HG03457 (cell line): Measurements from ENCODE around the gene SNX15.
"Not testable (repeated sequence)": the region's sequence is repeated elsewhere in the genome, so short reads cannot be mapped to it uniquely, and the experiment has no call there.

ENCODE experiments used
- ATAC-seq: cut with Tn5 transposase; IDR thresholded peaks from one replicate; pipeline ENCODE4 v1.9.1; 2021; ENCODE audit warnings: moderate number of reproducible peaks; ENCODE audit not compliant: unreplicated experiment

SNX15 gene, protein sequence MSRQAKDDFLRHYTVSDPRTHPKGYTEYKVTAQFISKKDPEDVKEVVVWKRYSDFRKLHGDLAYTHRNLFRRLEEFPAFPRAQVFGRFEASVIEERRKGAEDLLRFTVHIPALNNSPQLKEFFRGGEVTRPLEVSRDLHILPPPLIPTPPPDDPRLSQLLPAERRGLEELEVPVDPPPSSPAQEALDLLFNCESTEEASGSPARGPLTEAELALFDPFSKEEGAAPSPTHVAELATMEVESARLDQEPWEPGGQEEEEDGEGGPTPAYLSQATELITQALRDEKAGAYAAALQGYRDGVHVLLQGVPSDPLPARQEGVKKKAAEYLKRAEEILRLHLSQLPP

DNA sequence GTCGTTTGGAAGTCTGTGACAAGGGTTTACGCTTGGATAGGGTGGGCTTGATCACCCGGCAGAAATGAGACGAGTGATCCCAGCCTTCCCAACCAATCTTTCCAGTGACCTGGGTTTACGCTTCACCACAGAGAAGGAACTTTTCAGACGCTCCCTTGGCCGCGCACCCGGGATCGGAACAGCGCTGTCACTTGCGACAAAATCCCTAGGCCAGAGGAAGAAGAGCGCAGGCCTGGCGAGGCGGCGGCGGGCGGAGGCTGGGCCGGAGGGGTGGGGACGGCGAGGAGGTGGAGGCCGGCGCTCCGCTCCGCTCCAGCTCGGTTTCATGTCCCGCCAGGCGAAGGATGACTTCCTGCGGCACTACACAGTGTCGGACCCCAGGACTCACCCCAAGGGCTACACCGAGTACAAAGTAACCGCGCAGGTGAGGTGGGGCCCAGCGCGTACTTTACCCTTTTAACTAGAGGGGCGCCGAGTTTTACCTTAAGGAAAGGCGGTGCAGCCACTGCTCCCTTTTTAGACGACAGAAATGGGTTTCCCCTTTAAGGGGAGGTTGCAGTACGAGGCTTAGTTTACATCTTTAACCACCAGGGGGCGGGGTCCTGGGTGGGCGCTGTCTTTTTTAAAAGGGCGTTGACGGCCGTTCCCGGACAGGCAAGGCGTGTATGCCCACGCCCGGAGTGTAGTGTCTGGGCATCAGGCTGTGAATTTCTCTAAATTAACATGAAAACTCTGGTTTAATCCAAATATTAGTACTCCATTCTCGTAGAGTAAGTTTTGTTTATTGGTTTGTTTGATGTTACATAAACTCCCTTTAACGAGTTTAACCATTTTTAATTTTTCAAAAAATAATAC, at the start of gene SNX15:
Gene SNX15 (plus strand): TSS at position 227 of the 855 bp plus-strand sequence. CDS start 99 bp downstream, at position 326.
- ATAC-seq: peak; percentile 66

DNA sequence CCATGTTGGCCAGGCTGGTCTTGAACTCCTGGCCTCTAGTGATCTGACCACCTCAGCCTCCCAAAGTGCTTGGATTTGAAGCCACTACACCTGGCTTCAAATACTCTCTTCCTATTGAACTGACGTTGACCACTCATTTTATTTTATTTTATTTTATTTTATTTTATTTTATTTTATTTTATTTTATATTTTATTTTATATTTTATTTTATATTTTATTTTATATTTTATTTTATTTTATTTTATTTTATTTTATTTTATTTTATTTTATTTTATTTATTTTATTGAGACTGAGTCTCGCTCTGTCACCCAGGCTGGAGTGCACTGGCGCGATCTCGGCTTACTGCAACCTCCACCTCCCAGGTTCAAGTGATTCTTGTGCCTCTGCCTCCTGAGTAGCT, 43.9 kb upstream of the SNX15 start:
- ATAC-seq: not testable (repeated sequence)

DNA sequence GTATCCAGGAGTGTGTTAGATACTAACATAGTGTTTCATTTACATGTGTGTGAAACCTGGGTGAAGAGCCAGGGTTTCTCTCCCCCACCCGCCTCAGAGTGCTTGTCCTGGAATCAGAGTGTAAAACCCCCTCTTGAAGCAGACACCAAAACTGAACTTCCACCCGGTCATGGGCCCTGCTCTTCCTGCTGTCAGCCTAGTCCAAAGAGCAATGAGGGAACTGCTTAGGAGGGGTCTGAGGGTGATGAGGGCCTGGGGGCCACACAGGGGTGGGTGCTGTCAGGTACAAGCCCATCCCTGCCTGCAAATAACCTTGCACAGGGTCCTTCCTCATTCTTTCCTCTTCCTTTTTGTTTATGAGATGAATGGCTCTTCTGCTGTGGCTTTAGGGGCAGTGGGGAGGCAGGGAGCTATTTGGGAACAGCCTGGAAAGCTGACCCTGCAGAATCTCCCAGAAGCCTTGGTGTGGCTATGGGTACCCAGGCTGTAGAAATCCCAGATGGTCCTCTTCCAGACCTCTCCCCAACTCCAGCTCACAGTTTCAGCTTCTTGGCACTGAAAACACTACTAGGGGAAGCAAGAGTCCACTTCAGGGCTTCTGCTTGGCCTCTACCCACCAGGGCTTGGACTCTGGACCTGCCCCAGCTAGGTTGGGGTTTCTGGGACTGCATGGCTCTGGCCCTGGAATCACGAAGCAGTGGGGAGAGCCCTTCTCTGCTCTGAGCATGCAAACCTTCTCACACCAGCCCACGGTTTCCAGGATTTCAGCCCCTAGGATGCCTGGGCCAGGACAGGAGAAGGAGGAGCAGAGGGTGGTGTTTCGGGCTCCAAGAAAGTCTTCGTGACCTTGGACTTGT, 39.0 kb upstream of the SNX15 start:
- no peak for ATAC-seq

DNA sequence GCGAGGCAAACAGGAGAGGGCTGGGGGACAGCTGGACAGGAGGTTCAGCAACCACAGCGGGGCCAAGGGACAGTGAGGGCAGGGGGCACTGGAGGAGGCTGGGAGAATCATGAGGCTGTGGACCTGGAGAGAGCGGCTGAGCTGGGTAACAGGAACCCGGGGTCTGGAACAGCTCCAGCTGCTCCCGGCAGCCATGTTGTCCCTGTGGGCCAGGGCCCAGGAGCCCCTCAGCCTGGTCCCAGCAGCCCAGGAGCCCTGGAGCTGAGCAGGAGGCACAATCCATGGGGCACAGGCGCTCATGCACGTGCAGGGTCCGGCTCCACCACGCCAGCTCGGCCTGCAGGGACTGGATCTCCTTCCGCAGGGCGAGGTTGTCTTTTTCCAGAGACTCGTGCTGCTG, 37.8 kb upstream of the SNX15 start:
- no peak for ATAC-seq

DNA sequence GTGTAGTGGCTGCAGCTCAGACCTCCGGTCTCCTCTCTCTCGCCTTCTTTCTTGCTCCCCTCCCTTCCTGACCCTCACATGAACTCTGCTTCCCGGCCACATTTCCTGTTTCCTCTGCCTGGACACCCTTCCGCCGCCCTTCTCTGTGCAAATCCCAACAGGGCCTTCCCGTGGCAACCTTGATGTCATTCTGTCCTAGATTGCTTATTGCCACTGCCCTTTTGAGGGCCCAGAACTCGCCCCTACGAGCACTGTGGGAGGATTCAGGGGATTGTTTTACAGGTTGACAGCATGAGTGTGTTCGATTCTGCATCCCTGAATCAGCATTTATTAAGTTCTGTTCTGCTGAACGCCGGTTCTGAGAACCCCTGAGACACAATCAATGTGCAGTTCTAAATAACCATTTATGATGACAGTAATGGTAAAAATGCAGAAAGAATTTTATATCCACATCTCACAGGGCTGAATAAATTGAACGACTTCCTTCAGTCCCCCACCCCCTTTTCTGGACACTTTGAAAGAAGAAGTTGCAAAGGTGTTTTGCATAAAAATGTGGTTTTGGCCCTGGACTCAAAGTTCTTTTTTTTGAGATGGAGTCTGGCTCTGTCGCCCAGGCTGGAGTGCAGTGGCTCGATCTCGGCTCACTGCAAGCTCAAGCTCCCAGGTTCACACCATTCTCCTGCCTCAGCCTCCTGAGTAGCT, 36.9 kb upstream of the SNX15 start:
- ATAC-seq: no peak

DNA sequence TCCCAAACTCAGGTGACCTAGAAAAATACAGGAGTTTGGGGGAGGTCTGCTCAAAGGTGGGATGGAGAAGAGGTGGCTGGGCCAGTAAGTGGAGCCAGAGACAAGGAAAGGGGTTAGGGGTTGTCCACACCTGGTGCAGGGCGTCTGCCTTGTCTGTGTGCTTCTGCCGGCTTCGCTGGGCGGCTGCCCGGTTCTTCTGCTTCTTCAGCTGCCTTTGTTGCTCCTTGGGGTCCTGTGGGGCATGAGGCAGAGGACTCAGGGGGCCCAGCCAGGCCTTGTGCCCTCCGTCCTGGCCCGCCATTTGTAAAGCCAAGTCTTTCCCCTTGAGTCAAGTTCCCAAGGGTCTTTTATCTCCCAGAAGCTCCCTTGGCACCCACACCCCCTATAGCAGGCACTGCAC, 32.9 kb upstream of the SNX15 start:
- no peak for ATAC-seq

DNA sequence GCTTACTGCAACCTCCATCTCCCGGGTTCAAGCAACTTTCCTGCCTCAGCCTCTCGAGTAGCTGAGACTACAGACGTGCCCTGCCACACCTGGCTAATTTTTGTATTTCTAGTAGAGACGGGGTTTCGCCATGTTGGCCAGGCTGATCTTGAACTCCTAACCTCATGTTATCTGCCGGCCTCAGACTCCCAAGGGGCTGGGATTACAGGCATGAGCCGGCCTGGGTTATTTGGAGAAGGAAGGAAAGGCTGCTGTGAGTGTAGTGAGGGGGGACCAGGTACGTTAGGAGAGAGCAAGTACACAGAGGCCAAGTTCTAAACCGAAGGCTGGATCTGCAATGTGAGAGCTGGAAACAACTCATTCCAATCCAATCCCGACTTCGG, 30.9 kb upstream of the SNX15 start:
- no peak for ATAC-seq

DNA sequence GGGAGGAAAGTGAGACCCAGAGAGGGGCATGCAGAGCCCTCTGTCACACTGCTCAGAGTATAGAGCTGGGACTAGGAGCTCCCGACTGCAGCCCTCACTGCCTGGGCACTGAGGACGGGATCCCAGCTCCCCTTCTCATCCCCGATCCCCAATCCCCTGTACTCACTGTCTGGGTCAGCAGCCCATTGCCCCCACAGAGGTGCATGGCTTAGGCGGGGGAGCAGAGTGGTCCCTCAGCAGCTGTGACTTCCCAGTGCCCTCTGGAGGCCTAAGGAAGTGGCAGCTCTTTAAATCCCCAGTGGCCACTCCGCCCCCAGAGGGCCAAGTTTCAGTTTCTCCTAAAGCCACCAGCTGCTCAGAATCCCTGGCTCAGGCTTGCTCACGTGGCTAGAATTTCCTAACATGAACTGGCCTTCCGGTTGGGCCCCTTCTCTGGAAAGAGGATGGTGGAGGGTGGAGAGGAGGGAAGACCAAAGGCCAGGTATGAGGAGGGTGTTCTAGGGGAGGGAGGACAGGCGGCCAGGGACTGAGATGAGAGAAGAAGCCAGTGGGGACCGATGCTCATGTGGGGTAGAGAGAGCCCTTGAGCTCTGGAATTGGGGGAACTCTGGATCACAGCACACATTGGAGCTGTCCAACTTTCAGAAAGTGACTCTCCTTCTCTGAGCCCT, 30.4 kb upstream of the SNX15 start, which contains the start of gene BATF2:
Gene BATF2 (minus strand): TSS at position 262 of the 671 bp plus-strand sequence. CDS start 57 bp downstream, at position 205.
- ATAC-seq: no peak

DNA sequence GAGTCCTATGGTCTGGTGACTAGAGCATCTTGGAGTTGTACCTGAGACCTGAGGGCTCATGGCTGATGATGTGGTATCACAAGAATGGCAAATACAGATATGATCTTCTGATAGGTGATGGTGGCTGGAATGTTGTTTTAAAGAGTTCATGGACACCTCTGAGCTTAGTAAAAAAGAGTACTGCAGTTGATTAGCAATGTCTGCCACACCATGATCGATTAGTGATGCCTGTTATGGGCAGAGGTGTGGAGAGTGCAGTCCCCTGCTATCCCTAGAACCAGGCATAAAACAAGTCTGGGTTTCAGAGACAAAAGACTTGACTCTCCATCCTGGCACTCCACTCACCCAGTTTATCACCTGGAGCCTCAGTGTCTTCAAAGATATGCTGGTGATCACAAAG, 29.1 kb upstream of the SNX15 start:
- ATAC-seq: no peak

DNA sequence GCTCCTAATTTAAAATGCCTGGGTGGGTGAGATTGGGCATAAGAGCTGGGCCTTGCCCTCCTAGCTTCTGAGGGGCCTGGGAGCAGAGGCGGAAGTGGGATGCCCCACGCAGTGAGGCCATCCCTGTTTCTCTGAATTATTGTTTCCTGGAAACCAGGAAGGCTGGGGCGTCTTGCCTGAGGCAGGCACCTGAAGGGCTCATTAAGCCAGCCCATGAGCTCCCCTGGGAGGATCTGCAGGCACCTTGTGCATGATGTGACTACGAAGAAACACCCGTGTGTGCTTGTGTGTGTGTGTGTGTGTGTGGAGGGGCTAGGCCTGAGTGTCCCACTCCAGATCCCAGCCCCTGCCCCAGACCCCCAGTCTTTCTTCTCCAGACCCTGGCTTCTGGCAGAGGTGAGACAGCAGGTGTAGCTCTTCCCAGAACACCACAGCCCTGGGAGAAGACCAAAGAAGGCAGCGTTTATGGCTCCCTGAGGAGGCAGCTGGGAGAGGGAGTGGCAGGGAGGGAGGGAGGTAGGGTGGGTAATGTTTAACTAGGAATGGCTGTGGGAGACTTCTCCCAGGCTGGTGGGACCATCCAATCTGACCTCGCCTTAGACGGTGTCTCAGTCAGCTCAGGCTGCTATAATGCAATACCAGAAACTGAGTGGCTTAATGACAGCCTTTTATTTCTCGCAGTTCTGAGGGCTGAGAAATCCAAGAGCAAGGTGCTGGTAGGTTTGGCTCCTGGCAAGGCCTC, 28.4 kb upstream of the SNX15 start:
- ATAC-seq: no peak

DNA sequence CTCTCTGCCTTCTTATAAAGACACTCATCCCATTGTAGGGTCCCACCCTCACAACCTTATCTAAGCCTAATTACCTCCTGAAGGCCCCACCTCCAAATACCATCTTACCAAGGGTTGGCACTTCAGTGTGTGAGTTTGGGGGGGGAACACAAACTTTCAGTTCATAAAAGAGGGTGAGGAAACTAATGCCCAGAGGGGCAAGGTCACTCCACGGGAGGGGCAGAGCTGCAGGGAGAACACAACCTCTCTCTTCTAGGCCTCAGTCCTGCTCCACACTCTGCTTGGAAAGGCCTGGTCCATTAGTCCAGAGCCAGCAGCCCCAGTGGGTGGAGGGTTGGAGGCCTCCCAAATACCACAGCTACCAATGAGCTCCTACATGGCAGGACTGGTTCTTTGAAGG, 27.8 kb upstream of the SNX15 start:
- no peak for ATAC-seq

DNA sequence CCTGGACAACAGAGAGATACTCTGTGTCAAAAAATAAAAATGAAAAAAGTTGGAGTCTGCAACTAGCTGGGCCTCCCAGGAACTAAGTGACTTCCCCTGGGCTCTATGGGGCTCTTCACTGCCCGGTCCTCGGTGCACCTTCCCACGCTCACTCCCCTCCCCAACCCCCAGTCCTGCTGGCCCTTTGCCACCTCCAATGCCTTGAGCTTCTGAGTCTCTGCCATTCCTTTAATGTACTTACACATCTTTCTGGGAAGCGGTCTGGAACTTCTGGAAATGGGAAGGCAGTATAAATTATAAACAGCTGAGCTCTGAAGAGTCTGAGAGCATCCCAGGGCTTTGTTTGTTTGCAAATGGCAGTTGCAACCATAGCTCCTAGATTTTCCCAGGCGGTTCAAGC, 24.5 kb upstream of the SNX15 start:
- ATAC-seq: no peak

DNA sequence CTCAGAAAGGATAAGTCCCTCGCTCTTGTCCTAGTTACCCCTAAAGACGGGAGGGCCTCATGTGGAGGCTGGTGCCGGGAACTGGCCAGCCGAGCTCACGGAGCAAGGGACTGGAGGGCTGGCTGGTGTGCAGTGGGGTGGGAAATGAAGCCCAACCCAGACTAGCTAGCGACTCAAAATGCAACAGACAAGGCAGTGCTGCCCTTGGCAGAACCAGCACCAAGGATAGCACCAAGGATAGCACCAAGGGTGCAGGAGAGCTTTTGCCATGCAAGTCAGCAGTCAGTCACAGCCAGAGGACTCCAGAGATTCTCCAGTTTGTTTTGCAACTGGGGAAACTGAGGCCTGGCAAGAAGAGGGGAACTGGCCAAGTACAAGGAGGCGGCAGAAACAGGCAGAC, 24.0 kb upstream of the SNX15 start:
- no peak for ATAC-seq

DNA sequence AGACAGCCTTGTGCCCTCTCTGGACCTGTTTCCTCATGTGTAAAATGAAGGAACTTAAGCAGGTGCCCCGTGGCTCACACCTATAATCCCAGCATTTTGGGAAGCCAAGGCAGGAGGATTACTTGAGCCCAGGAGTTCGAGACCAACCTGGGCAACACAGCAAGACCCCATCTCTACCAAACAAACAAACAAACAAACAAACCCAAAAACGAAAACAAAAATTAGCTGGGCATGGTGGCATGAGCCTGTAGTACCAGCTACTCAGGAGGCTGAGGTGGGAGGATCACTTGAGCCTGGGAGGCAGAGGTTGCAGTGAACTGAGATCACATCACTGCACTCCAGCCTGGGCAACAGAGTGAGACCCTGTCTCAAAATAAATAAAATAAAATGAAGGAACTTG, 23.3 kb upstream of the SNX15 start:
- not testable (repeated sequence) for ATAC-seq

DNA sequence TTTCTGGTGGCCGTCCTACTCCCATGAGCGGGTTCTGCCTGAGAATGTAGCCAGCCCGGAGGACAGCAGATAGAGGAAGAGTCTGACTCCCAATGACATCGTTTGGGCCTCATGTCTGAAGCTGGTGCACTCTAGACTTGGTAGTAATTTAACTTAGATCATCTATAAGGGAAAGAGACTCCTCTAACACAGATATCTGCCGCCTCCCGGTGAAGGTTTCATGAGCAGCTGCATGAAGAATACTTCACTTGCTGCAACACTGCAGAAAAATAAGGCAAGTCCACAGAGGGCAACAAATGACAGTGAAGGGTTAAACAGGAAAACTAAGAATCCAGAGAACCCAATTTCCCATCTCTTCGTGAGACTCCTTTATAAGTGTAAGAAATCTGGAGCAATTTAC, 19.2 kb upstream of the SNX15 start:
- no peak for ATAC-seq

DNA sequence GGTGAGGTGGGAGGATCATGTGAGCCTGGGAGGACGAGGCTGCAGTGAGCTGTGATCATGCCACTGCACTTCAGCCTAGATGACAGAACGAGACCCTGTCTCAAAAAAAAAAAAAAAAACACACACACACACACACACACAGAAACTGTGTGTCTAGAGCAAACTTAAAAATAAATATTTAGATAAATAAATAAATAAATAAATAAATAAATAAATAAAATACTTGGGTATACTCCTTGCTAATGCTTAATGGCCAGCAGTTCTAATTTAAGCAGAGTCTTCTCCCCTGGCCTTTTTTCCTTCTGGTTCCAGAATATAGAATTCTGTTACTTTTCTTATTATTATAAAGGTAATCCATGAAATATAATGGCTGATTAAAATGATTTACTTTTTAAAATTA, 18.4 kb upstream of the SNX15 start:
- no peak for ATAC-seq

DNA sequence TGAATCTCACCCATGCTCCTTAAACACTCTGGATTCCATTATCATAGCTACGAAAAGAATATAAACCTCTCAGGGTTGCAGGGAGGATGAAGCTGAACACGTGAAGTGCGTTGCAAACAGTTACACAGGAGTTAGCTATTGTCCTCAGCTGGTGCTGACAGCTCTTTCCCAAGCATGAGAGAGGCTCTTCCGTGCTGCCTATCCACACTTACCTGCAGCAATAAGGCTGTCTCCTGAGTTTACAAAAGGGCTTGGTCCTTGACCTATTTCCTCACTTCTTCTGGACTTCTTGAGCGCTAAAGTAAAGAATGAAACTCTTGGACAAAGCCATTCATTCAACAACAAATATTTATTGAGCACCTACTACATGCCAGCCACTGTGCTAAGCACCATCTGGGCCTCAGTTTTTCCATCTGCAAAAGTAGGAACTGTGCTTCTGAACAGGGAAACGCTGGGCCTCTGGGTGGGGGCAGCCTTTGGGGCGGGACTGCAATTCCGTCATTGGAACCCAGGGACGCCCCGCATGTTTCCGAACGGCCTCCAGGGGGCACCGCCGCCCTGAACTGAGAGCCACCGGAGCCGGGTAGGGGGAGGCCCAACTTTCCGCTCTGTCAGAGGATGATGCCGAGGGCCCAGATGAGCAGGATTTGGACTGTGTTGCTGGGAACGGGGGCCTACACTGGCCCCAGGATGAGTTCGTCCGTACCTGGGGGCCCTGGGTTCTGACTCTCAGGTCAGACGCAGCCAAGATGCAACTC, 13.9 kb upstream of the SNX15 start:
- ATAC-seq: peak; percentile 53

DNA sequence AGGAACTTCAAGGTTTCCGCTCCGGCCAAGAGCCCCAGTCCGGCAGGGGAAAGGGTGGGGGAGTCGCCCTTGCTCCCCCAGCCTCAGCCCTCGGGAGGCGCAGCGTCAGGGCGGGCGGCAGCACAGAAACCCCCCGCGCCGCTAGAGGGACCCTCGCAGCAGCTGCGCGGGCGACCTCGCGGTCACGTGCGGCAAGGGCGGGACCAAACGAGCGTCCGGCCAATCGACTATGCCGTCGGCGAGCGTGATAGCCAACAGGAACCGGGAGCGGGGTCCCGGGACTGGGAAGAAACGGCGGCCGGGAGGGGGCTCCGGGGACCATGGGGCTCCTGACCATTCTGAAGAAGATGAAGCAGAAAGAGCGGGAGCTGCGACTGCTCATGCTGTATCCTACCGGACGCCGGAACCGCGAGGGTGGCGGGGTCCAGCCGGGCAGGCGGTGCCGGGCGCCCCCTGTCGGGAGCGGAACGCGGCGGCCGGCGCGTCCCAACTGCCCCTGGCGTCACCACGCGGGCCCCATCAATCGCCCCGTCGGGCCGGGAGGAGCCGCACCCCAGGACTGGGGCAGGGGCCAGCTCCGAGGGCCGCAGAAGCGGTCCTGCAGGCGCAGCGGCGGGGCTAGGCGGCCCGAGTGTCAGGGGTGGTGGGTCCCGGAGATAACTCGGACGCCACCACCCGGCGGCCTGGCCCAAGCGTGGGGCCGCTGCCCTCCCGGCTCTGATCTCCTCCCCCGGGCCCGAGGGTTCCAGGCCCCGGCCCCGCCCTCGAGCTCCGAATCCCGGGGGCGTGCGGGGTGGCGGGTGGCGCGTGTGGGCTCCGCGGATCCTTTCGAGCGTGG, 13.1 kb upstream of the SNX15 start, which contains the start of gene ARL2:
Gene ARL2 (plus strand): TSS at position 273 of the 838 bp plus-strand sequence. CDS start 48 bp downstream, at position 321.
- peak; percentile 61 for ATAC-seq
